Activated naive CD4-positive, alpha-beta T cell treated with Interleukin-2 at 50 U/mL for 16 hours (primary cell): ENCODE measurements around the gene ADGRD1.

ENCODE experiments used
- DNase-seq: peaks from one replicate; pipeline ENCODE4 v3.0.0-alpha.2; 2020

ADGRD1 gene

DNA sequence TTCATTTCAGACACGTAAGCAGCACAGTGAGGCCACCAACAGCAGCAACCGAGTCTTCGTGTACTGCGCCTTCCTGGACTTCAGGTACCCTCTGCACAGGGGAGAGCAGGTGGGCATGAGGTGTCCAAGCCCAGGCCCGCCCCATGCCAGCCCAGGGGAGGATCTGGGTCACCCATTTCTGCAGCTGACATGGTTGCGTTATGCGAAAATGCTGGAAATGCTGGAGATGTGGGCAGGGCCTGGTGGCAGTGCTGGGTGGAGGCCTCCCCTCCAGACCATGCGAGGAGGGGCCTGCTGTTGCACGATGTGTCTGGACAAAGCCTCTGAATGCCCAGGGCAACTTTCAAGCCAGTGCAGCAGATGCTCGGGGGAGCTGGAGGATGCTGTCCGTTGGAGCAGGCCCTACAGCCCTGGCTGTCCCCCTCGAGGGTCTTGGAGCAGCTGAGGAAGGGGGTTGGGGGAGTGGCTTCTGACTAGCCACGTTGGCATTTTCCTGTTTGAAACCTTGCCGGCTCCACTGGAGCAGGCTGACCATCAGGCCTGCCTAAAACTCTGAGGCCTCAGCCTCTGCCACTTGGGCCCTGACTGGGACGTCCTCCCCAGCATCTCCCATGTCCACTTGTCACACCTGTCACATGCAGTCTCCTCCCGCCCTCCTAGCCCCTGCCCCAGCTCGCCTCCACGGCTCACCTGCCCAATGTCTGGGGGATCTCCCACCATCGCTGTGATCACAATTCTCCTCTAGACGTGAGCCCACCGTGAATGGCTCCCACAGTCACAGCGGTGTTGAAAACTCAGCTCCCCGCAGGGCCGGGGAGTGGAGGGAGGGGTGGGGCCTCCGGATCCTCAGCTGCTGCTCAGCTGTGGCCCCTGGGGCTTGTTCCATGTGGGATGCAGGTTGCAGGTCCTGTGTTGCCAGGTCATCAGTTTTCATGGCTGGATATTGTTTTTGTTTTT lies 123.4 kb downstream of the ADGRD1 start:
- DNase-seq: no peak

DNA sequence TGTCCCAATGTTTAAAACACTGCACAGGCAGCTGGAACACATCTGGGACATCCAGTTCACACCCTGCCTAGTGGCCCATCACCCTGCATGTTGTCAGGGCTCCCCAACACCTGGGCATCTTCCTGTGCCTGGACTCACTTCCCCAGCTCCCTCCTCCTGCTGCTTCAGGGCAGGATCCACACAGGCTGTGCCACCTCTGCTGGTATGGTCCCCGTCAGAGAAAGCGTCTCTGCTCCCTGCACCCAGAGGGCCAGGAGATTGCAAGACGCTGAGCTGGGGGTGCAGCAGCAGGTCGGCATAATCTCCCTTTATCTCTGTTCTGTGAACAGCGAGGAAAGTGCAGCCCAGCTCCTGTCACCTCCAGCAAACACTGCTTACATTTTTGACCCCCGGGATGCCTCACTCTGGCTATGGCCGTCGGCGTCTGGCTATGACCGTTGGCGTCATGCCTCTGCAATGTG lies 124.3 kb downstream of the ADGRD1 start:
- DNase-seq: no peak

DNA sequence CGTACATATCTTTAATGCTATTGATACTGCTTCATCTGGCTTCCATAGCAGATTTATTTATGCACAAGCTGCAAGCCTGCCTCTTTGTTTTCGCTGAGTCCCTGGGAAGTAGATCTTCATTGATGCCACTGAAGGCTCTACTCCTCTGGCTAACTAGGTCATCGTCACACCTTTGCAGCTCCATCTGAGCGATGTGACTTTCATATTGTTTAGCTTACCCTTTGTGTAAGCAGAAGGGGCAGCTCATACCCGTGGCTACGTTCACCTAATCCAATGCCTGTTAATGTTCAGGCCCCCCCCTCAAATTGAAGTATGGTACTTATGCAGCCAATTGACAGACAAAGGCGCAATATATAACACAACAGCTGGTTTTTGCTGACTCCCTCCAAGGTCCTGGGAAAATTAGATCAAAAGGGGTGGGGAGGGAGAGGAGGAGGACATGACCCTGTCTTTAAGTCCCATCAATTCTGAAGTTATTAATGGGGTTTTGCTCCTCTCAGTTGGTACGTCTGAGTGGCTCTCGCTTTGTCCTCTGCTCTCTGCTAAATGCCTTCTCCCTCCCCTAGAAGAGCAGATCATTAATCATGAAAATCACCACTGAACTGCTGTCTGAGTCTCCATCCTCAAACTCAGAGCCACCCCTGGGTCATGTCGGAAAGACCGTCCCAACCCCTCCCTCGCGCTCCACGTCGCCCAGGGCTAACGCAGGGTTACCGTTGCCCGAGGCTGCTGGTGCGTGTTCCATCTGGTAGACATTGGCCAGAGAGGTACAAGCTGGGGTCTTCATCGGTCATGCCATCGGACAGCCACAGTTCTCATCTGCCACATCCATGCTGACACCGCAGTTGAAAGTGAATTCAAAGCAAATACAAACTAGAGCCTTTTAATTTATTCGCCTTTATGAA lies 128.8 kb downstream of the ADGRD1 start:
- DNase-seq: no peak

DNA sequence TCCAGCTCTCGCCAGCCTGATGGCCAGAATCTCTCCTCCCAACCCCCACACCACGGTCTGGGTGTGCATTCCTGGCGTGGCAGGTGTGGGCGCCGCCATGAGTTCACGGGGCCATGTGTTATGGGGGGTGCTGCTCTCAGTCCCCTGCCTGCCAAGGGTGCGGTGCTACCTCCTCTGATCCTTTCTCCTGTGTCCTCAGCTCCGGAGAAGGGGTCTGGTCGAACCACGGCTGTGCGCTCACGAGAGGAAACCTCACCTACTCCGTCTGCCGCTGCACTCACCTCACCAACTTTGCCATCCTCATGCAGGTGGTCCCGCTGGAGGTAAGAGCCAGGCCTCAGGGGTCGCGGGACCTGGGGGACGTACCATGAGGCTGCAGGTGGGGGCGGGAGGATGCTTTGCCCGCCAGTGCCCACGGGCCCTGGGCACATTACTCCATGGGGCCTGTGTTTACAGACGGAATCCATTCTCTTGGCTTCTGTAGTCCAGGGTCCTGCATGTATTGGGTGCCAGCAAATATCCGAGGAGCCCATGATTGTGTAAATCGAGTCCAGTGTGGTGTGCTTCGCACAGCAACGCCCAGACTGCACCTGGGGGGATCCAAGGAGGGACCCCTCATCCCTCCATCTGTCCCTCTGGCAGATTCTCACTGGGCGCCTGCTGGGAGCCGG lies 130.8 kb downstream of the ADGRD1 start:
- DNase-seq: no peak

DNA sequence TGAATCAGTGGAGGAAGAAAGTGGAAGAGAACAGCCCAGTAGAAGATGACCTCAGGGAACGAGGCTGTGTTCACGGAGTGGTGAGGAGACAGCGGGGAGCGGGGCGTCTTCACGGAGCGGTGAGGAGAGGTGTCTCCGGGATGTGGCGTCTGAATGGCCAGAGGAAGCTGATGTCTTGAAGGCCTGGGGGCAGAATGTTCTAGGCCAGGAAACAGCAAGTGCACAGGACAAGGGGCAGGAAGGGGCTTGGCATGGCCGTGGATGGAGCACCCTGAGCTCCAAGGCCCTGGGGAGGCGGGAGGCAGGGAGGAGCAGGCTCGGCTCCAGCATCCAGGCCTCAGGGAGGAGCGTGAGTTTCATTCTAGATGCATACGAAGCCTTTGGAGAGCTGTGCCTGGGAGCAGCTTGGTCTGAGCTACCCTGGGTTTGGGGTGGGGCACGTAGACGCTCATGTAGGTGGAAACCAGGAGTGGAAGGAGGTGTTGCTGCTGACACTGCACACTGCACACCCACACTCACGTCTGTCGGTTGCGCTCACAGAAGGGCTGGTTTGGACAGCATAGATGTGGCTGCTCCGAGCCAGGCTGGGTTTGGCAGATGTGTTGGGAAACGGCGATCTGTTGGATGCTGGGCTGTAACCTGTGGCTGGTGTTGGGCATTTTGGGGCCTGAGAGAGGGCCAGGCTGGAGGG lies 131.6 kb downstream of the ADGRD1 start:
- no peak for DNase-seq

DNA sequence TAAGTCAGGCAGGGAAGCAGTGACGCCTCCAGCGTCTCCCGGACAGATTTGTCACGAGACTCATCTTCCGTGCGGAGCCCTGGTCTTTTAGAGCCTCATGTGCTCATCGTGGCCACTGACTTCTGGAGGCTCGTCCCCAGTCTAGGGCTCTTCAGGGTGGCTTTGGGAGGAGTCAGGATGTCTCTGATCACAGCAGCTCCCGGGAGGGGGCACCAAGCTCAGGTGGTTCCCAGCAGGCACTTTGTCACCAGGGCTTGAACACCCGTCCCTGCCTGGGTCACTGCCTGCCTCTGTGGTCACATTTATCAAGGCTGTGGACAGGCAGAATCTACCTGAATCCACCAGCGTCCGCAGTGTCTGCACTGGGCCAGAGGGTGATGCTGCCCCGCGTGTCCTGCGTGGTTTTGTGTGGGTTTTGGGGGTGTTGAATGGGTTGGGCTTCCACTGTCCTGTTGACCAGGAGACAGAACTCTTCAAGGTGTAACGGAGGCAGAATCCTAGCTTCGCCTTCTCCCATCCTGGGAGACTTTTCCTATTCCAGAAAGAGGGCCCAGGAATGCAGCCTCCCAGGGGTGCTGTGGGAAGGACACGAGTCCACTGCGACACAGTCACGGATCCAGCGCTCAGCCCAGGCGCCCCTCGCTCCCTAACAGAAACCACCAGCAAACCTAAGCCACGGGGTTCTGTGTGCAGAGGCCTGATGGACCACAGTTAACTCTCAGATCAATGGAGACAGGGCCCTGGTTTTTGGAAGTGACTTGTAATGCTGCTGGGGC lies 132.3 kb downstream of the ADGRD1 start:
- DNase-seq: no peak

DNA sequence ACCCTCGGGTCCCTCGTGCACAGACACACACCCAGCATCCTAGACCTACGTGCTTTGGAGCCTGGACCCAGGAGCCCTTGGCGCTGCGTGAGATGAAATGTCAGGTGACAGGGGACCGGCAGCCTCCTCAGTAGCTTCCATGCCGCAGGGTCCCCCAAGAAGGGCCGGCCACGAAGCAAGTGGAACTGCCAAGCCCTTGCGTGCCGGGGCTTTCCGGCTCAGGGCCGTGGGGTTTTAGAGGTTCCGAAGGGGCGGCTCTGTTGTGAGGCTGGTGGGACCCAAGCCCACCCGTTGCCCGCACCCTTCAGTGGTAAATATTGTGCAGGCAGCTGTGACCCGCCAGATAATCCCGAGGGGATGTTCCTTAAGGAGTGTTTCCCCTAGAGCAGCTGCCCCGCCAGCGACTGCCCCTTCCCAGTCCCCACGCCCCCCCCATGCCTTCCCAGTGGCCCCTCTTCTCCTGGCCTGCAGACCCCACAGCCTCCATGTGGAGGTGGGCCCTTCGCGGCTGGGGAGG lies 133.7 kb downstream of the ADGRD1 start:
- no peak for DNase-seq

DNA sequence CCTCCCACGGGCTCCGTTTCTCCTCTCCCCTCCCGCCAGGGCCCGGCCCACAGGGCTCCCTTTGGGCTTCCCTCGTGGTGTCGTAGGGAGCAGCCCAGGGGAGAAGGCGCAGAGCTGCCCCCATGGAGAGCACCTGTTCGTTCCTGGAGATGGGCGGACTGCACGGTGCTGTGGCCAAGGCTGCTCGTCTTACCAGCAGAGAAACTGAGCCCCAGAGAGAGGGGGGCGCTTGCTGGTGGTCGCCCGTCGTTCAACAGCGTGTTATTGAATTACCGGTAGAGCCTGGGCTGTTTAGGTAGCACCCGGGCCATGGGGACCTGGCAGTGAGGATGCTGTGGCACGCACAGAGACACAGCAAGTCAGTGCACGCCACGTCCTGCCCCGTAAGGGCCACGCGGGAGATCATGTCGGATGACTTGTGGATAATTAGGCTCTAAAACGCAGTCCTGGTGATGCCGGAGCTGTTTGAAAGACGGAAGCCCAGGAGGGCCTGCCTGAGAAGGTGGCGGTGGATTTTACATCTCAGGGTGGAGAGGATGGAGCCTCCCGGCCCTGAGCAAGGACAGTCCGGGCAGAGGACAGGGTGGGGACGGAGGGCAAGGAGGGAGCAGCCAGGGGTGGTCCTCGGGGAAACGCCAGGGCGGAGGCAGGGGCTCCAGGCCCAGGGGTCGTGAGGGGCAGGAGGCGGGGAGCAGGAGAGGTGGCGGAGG lies 134.4 kb downstream of the ADGRD1 start:
- no peak for DNase-seq

DNA sequence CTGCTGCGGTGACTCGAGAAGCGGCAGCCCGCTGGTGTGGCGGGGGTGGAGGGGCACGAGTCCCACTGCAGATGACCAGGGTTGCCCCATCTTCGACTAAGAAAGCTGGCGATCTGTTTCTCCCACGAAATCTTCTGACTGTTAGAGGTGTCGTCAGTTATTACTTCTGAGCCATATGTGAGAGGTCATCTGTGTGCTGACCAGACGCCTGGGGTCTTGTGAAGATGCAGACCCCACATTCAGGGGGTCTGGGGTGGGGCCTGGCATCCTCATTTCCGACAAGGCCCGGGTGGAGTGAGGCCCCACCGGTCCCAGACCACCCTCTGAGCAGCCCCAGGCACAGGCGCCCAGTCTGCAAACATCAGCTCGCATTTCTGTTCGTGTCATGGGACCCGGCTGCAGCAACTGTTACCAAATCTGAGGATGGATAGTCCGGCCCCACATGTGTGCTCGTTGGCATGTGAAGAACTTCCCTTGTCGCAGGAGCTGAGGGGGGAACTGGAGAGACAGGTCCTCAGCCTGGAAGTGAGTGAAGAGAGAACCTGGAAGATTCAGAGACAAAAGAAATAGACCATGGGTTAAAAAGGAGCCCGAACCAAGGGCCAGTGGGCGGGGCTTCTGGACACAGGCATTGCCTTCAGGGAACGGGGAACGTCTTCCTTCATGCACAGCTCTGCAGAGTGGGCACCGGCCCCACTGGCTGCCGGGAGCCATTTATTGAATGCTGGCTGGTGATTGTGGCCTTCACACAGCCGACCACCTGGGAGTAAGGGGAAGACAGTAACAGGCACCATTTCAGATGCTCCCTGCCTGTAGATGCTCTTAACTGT lies 135.2 kb downstream of the ADGRD1 start:
- no peak for DNase-seq

DNA sequence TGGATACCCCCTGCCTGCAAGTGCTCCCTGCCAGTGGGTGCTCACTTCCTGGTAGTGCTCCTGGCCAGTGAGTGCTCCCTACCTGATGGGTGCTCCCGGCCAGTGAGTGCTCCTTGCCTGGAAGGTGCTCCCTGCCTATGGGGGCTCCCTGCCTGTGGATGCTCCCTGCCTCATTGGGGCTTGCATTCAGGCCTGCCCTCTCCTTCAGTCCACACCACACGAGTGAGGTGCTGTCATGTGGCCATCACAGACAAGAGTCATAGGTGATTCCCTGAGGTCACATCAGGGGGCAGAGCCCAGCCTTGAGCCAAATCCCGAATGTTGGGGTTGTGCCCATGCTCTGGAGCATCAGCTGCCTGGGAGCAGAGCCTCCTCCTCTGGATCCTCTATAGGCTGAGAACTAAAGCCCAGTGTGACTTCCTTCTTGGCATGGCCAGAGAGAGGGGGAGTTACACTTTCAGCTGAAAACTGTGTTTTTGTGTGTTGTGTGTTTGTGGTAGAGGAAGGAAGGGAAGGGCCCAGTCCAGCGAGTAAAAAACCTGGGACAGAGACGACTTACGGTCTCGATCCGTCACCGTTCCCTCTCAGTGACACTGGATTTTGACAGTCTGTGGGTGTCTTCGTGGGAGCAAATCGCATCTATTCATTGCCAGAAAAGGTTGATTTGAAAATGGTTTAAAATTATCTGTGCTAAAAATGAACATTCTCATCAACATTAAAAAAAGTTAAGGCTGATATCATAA lies 136.0 kb downstream of the ADGRD1 start:
- no peak for DNase-seq

DNA sequence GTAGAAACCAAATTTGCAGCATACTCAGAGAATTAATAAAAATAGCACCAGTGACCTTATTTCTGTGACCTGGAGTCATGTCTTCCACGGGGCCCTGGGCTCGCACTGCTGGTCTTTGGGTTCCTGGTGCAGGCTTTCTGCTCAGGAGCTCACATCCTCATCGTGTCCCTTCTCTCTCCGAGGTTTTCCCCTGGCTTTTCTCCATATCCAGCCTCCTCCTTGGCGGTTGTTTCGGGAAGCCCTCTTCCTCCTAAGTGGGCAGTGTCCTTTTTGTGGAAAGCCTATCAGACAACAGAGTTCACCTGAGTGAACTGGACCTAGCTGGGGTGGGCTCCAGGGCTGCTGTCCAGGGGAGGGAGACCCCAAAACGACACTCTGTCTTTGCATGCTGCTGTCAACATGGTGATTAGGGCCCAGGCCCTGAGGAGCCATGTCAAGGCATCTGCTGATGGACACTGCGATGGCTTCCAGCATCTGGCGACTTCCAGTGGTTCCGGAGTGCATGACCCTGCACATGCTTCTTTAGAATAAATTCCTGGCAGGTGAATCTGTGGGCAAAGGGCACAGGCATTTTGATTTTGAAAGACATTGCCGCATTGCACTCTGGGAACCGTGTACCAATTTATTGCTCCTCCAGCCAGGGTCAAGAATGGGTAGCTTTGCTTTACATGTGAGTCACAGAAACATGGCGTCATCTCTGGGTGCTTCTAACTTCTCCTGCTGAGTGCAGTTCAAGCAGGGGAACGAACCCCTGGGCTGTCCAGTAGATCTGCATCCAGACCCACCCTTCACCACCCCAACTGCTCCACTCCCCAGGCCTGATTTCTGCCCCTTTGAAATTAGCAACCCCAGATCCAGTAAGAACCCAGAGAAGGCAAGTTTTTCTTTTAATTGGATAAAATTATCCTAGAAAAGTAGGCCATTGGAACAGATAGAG lies 136.8 kb downstream of the ADGRD1 start:
- DNase-seq: no peak

DNA sequence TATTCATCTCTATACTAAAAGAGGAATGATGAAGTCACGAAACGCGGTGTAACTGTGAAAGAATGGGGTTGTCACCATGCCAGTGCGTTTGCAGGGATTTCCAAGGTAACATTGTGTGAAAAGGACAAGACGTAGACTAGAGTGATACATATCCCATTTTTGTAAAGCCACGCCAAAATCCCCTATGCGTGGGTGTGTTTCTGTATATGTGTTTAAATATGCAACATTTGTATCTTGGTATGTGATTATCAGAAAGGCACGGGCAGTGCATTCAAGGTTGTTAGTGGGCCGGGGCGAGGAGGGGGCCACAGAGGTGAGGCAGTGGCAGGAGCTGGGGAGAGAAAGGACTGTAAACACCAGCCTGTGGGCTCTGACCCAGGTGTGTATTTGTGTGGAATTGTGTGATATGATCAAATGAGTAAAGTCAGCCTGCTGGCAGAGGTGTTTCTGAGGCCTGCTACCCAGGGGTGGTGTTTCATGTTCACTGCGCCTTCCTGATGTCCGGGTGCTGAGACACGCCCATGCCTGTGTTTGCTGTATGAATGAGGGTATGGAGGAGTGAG lies 137.8 kb downstream of the ADGRD1 start:
- peak; percentile 48 for DNase-seq

DNA sequence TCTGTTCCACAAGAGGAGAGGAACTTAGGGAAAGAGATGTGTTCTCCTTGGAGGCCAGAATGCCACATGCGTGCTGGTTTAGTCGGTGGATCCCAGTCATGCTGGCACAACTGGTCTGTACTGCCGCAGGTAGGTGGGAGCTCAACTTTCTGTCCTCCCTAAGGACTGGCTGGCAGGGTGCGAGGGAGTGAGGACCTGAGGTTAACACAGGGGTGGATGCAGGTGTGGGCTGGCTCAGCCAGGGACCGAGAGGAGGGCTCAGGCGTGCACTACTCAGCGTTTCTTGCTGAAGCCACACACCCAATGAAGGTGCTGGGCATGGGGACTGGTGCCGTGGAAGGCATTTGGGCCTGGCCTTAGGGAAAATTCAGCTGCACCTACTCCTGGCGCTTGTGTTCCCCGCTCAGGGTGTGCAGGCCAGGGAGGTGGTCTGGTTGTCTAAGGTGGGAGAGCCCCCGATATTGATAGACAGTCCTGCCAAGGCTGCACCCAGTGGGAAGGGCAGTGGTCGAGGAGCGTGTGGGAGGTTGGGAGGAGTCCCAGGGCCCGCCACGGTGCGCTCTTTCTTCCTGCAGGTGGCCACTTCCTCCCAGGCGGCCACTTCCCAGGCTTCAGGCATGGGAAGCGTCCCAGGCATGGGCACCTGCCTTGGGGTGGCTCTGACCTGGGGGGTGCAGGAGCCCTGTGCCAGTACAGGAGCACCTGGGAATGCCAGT lies 138.4 kb downstream of the ADGRD1 start:
- DNase-seq: no peak

DNA sequence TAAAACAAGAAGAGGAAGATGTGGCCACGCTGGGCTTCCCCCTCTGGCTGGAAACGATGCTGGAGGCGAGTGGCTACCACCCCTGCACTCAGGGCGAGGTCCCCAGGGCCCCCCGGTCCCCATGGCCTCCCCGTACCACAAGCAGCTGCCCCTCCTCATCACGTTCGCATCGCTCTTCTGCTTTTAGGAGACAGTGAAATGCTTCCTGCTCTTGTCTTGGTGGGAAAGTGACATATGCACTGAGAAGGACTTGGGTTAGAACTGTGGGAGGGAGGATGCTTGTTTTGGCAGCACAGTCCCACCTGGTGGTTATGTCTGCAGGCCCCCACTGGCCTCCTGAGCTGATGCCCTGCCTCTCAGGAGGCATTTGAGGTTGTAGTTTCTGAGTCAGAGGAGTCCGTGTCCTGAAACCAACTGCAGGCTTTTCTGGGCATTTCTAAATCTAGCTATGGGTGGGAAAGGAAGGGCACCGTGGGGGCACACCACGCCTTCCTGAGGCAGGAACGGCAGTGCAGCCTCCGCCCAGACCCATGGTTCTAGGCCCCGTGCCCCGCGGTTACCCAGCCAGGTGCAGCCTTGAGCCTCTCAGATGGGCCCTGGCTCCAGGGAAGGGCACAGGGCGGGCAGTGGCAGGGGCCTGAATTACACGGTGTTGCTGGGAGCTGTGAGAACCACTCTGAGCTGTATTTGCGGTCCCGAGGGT lies 139.3 kb downstream of the ADGRD1 start:
- DNase-seq: peak; percentile 20

DNA sequence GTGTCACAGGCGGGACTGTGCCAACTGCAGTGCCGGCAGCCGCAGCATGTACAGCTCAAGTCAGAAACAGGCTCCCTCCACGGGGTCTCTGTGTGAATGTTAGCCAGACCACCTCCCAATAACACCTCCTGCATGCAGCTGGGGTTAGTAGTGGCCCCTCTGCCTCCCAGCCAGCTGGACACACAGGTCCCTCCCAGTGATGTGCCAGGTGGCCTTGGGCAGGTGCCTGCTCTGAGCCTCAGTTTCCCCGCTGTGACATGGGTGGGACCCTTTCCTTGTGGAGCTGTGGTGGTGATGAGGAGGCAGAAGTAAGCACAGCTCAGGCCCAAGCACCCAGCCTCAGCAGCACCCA lies 139.9 kb downstream of the ADGRD1 start:
- DNase-seq: no peak
